CD4-positive, alpha-beta T cell (primary cell): Measurements from ENCODE around the gene ROCK2. TPM values are rescaled to one million over a fixed set of nuclear protein-coding genes. Genes with fewer than 3 reads are reported as not detected.

ENCODE experiments used
- ATAC-seq: fragments of 200-7000 bp; cut with Tn5 transposase; one replicate; pipeline ENCODE4 v1.10.0; 2022; ENCODE audit warnings: mild to moderate bottlenecking; ENCODE audit not compliant: poor library complexity
- CTCF ChIA-PET: fragments of 350-600 bp; sonication (Branson Sonifier 250); formaldehyde crosslinking; loops from one replicate; lab custom pipeline; 2021; ENCODE audit warnings: antibody characterized with exemption, inconsistent platforms; lab: Charles Lee
- POLR2A ChIA-PET: fragments of 350-600 bp; sonication (Branson Sonifier 250); formaldehyde crosslinking; loops from one replicate; lab custom pipeline; 2021; ENCODE audit warnings: antibody characterized with exemption, inconsistent platforms; lab: Charles Lee
- DNase-seq, 14 experiments: peaks; one replicate each; pipeline ENCODE4 v3.0.0-alpha.2; 2013 to 2020; ENCODE audit warnings: mixed read lengths in 2 of 14
- H3K27ac ChIP-seq, 2 donors: one replicate each; pipeline versions ENCODE4 v1.5.1 to v1.7.0; 2013; ENCODE audit warnings: low read length in 2 of 2, low read depth in 1 of 2, mild to moderate bottlenecking in 1 of 2
- H3K27me3 ChIP-seq, 2 experiments: 1 replicate in 1 of 2; 2 replicates in 1 of 2; pipeline versions ENCODE4 v1.6.1 to v1.7.0; 2013; ENCODE audit warnings: low read length in 2 of 2, control low read depth in 1 of 2, mild to moderate bottlenecking in 1 of 2, moderate library complexity in 1 of 2; ENCODE audit not compliant: insufficient read depth in 2 of 2, control insufficient read depth in 1 of 2
- H3K36me3 ChIP-seq: one replicate; pipeline ENCODE4 v1.6.1; 2013; ENCODE audit warnings: low read length, control low read depth; ENCODE audit not compliant: insufficient read depth
- H3K4me1 ChIP-seq: one replicate; pipeline ENCODE4 v1.6.1; 2013; ENCODE audit warnings: low read length, control low read depth; ENCODE audit not compliant: insufficient read depth
- H3K4me3 ChIP-seq: one replicate; pipeline ENCODE4 v1.5.1; 2013; ENCODE audit warnings: mild to moderate bottlenecking, low read length, moderate library complexity
- H3K9me3 ChIP-seq, 2 experiments: 1 replicate in 1 of 2; 2 replicates in 1 of 2; pipeline versions ENCODE4 v1.6.1 to v1.7.0; 2013; ENCODE audit warnings: low read length in 2 of 2, mild to moderate bottlenecking in 2 of 2, control low read depth in 1 of 2, moderate library complexity in 1 of 2; ENCODE audit not compliant: control insufficient read depth in 1 of 2, insufficient read depth in 1 of 2
- H3K27ac Mint-ChIP-seq: one replicate; pipeline ENCODE4 v1.8.0; 2020; ENCODE audit warnings: mixed read lengths
- H3K27me3 Mint-ChIP-seq: one replicate; pipeline ENCODE4 v1.8.0; 2021; ENCODE audit warnings: mixed read lengths
- H3K36me3 Mint-ChIP-seq: one replicate; pipeline ENCODE4 v1.8.0; 2021; ENCODE audit warnings: low read depth, mixed read lengths
- H3K4me1 Mint-ChIP-seq: one replicate; pipeline ENCODE4 v1.8.0; 2021; ENCODE audit warnings: low read depth, mixed read lengths
- H3K4me3 Mint-ChIP-seq: one replicate; pipeline ENCODE4 v1.8.0; 2020; ENCODE audit warnings: mild to moderate bottlenecking, mixed read lengths
- H3K9me3 Mint-ChIP-seq: one replicate; pipeline ENCODE4 v1.8.0; 2020; ENCODE audit warnings: mixed read lengths
- intact Hi-C, 2 experiments: fragments of 100-400 bp; cut with DNase I in 1 of 2; cut with micrococcal nuclease in 1 of 2; formaldehyde crosslinking; loops; one replicate each; pipeline versions ENCODE4 v1.15.1 to v1.9.0; 2023 to 2025; cut with DNase I, micrococcal nuclease
- total RNA-seq, 174 experiments: library from RNA in 2 of 174; stranded (reverse) in 2 of 174; gene quantifications; one replicate each; pipeline ENCODE4 v1.2.3 and lab custom pipeline; 2021 to 2026
- TF ChIP-seq, protein P1 (sequence below): fragments of 200-600 bp; IDR thresholded peaks from one replicate; pipeline ENCODE4 v1.8.0; 2022; ENCODE audit warnings: antibody characterized with exemption, mild to moderate bottlenecking

ROCK2 gene
- total RNA-seq, 2 experiments from 2014 or later = 6.9 to 9.4 TPM

DNA sequence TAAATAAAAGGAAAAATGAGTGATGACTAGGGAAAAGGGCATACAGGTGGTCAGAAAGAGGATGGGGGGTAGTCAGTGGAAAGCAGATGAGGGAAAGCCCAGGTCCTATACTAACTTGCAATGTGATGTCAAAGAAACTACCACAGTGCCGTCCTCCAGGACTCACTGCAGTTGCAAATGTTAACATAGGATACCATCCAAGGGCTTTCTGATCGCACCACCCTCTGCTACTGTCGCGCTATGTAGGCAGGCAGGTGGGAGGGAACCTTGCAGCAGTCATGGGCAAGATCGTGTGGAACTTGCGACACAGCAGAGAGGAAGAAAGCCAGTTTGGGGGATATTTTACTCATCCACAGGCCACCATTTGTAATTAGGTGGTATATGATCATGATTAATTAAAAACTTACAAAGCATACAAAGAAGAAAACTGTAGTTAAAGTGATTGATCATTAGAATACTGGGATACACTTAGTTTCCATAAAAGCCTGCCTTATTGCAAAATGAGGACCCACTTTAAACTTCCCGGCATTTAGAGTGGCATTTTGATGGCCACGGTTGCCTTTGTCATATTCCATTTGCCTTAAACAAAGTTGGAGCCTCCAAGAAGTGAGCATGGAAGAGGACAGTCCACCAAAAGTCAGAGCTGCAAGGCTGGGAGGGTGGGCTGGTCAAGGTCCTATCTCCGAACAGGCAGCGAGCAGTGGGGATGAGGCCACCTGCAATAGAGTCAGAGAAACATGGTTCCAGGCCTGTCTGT is 8.5 kb upstream of the ROCK2 start:
- no peak for ATAC-seq
- Mint-ChIP-seq H3K27me3 (no peaks in the 10 kb centered on the region), H3K9me3 (no peaks in the 10 kb centered on the region), H3K4me1 (no peaks in the 10 kb centered on the region), H3K27ac (no peak overlapping the region), H3K4me3 (no peak overlapping the region), H3K36me3 (no peaks in the 10 kb centered on the region)
- Histone ChIP-seq H3K4me3 (no peak overlapping the region), H3K9me3 (no peaks in the 10 kb centered on the region), H3K4me1 (no peaks in the 10 kb centered on the region), H3K27me3 (no peaks in the 10 kb centered on the region), H3K36me3 (no peaks in the 10 kb centered on the region), H3K27ac (no peak overlapping the region)
- DNase-seq = no peak
- TF ChIP-seq, protein P1, sequence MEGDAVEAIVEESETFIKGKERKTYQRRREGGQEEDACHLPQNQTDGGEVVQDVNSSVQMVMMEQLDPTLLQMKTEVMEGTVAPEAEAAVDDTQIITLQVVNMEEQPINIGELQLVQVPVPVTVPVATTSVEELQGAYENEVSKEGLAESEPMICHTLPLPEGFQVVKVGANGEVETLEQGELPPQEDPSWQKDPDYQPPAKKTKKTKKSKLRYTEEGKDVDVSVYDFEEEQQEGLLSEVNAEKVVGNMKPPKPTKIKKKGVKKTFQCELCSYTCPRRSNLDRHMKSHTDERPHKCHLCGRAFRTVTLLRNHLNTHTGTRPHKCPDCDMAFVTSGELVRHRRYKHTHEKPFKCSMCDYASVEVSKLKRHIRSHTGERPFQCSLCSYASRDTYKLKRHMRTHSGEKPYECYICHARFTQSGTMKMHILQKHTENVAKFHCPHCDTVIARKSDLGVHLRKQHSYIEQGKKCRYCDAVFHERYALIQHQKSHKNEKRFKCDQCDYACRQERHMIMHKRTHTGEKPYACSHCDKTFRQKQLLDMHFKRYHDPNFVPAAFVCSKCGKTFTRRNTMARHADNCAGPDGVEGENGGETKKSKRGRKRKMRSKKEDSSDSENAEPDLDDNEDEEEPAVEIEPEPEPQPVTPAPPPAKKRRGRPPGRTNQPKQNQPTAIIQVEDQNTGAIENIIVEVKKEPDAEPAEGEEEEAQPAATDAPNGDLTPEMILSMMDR = no peak
- intact Hi-C loops = no loop called here
- ChIA-PET CTCF (no interaction called here), POLR2A (no interaction called here)

DNA sequence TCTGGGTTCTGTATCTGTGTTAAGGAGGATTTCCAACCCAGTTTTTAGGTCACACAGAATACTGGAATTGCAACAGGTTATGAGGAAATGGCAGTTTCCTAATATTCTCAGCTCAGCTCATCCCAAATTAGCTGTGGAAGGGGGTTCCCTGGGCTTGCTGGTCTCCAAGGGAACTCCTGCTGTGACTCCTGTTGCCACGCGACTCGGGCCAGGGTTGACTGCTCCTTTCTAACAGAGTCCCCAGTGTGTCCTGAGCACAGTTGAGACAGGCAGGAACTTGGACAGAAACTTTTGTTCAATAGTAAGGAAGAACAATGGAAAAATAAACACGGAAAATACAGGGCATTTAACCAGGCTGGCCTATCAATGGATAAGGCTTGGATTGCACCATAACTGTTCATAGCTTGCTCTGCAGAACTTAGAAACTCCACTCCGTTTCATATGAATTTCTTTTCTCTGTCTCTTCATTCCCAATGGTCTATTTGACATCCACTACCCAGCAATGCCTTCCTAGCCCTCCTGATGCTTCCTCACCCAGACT is 3.8 kb upstream of the ROCK2 start:
- no peaks in the 10 kb centered on the region for H3K36me3 ChIP-seq
- H3K27me3 ChIP-seq = no peaks in the 10 kb centered on the region
- Mint-ChIP-seq H3K9me3 (no peaks in the 10 kb centered on the region), H3K36me3 (peaks cover 9% of the 10 kb centered on the region), H3K27ac (no peak overlapping the region), H3K27me3 (no peaks in the 10 kb centered on the region), H3K4me1 (peaks cover 9% of the 10 kb centered on the region), H3K4me3 (peak overlapping the region; percentile 16)
- ChIA-PET POLR2A (no interaction called here), CTCF (no interaction called here)
- H3K4me1 ChIP-seq = peaks cover 8% of the 10 kb centered on the region
- H3K9me3 ChIP-seq = no peaks in the 10 kb centered on the region
- intact Hi-C loops = loop anchor here (5.0 to 10.0 kb wide), 6 partner anchors 119 to 777 kb away; partner anchors contain the start of genes E2F6 (in 1 of the 2), LPIN1 (in 1 of the 2), PDIA6 (in 1 of the 2) and SLC66A3 (in 1 of the 2)
- ATAC-seq (no peak), DNase-seq (no peak)
- H3K27ac ChIP-seq = no peak overlapping the region
- TF ChIP-seq, protein P1 = no peak
- H3K4me3 ChIP-seq = no peak overlapping the region

DNA sequence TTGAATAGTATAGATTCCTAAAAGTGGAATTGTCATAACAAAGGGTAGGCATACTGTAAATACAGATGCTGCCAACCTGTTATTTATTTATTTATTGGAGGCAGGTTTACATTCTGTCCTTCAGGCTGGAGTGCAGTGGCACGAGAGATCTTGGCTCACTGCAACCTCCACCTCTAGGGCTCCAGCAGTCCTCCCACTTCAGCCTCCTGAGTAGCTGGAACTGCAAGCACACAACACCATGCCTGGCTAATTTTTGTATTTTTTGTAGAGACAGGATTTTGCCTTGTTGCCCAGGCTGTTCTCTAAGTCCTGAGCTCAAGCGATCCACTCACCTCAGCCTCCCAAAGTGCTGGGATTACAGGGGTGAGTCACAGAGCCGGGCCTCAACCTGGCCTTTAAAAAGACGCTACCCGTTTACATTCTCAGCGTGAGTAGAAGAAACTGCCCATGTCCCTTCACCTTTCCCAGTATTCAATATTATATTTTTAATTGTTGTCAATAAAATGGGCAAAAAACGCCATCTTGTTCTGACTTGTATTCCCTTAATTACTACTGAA is 3.0 kb upstream of the ROCK2 start:
- intact Hi-C loops = loop anchor here (5.0 to 10.0 kb wide), 6 partner anchors 120 to 777 kb away; partner anchors contain the start of genes E2F6 (in 1 of the 2), LPIN1 (in 1 of the 2), PDIA6 (in 1 of the 2) and SLC66A3 (in 1 of the 2)
- POLR2A ChIA-PET = no interaction called here

More for the DNA sequence above, 3.0 kb upstream of the ROCK2 start:
- Mint-ChIP-seq H3K27me3 (no peaks in the 10 kb centered on the region), H3K4me1 (peaks cover 17% of the 10 kb centered on the region), H3K36me3 (peaks cover 11% of the 10 kb centered on the region), H3K9me3 (no peaks in the 10 kb centered on the region), H3K4me3 (no peak overlapping the region), H3K27ac (no peak overlapping the region)
- H3K36me3 ChIP-seq = no peaks in the 10 kb centered on the region
- DNase-seq = no peak
- TF ChIP-seq, protein P1 = no peak
- H3K4me1 ChIP-seq = peaks cover 14% of the 10 kb centered on the region
- no peak overlapping the region for H3K27ac ChIP-seq
- CTCF ChIA-PET = no interaction called here
- no peak for ATAC-seq
- no peaks in the 10 kb centered on the region for H3K9me3 ChIP-seq
- no peaks in the 10 kb centered on the region for H3K27me3 ChIP-seq
- no peak overlapping the region for H3K4me3 ChIP-seq
